ENCODE data around the gene QSOX1. TPM values are rescaled to one million over a fixed set of nuclear protein-coding genes. Genes with fewer than 3 reads are reported as not detected.
"Not testable (repeated sequence)": the region's sequence is repeated elsewhere in the genome, so short reads cannot be mapped to it uniquely, and the experiment has no call there.

The QSOX1 gene
- total RNA-seq, 4 donors from 2014 or later, result 109 to 124 (median 119) TPM

DNA sequence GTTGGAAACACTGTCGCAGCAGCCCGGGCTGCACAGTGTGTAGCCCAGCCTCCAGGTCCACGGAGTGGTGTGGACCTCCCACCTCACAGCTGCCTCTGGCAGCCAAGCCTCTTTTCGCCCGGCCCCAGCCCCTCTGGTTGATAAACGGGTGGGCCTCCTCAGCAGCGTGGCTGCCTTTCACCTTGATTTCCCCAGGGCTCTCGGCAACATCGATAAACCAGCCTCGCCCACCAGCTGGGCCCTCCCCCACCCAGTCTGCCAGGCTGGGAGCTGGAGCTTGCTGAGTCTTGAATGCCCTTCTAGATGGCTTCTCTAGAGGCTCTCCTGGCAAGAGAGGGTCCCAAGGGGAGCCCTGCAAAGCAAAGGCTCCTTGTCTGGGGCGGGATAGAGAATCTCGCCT is 44.3 kb downstream of the QSOX1 start:
- H3K4me1 ChIP-seq, result peaks cover 0 to 2% (median under 1%) of the 10 kb centered on the region in 4 donors
- DNase-seq, result no peak
- peaks cover 0 to 6% (median 0%) of the 10 kb centered on the region in 4 donors for H3K36me3 ChIP-seq
- H3K27me3 ChIP-seq, result no peaks in the 10 kb centered on the region
- in situ Hi-C loops (cut with MboI; ENCODE audit: low pct_ligation_motif_present in 1 of 4, low pct_unique_long_range_greater_than_20kb in 1 of 4, low sequenced_read_pairs in 3 of 4), result no loop called here
- H3K27ac ChIP-seq, result no peak overlapping the region
- H3K4me3 ChIP-seq, result no peak overlapping the region
- no peaks in the 10 kb centered on the region for H3K9me3 ChIP-seq
- no peak for TF ChIP-seq EP300 (IDR thresholded peaks at IDR 0.05; ENCODE audit: low read depth)
- TF ChIP-seq CTCF (IDR thresholded peaks at IDR 0.05), result no peak
- no peak for TF ChIP-seq POLR2A (IDR thresholded peaks at IDR 0.05)
- TF ChIP-seq POLR2AphosphoS5 (IDR thresholded peaks at IDR 0.05), result no peak
- WGBS, 2 donors (ENCODE audit: low coverage in 1 of 2), result 97% methylated on average over 12 of the region's 12 CpGs; no CpG with 5 or more reads in 1 of the 2 donors
- intact Hi-C loops (cut with DNase I; ENCODE audit: low total_unique reads), result no loop called here

DNA sequence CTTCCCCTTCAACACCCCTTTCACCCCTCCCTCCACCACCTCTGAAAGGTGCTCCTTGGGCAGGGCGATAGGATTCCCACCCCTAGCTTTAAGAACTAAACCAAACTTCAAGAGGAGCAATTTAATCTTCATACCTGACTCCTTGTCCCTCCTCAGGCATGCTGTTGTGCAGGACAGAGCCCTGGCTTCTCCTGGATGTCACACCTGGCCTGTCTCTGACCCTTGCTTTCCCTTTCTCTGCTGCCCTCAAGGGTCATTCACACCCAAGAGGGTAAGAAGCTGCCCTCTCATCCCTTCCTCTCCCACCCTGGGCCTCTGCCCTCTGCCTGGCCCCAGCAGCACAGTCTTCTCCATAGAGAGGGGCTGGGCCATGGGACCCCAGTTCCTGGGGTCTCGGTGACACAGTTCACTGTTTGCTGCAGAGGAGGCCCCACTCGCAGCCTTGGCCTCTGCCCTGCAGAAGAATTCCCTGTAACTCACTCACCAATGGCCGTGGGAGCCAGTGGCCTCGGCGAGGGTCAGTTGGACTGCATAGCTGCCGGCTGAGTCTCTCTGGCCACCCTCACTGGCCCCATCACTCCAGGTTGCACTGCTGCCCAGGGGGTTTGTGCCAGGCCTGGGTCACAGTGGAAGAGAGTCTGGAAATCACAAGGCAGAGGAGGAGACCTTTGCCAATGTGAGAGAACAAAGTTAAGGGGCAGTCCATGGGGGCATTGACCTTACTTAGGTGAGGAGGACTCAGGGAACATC is 47.0 kb downstream of the QSOX1 start:
- no peaks in the 10 kb centered on the region for H3K9me3 ChIP-seq
- in situ Hi-C loops (cut with MboI; ENCODE audit: low pct_ligation_motif_present in 1 of 4, low pct_unique_long_range_greater_than_20kb in 1 of 4, low sequenced_read_pairs in 3 of 4), result no loop called here
- H3K27me3 ChIP-seq, result no peaks in the 10 kb centered on the region
- H3K36me3 ChIP-seq, result peaks cover 0 to under 1% (median 0%) of the 10 kb centered on the region in 4 donors
- H3K4me3 ChIP-seq, result no peak overlapping the region
- no peak overlapping the region for H3K27ac ChIP-seq
- TF ChIP-seq POLR2A (IDR thresholded peaks at IDR 0.05), result no peak
- no peak for TF ChIP-seq POLR2AphosphoS5 (IDR thresholded peaks at IDR 0.05)
- TF ChIP-seq CTCF (IDR thresholded peaks at IDR 0.05), result no peak
- no peak for TF ChIP-seq EP300 (IDR thresholded peaks at IDR 0.05; ENCODE audit: low read depth)
- 93% methylated on average over 7 of the region's 7 CpGs; no CpG with 5 or more reads in 1 of the 2 donors for WGBS, 2 donors (ENCODE audit: low coverage in 1 of 2)
- DNase-seq, result no peak
- H3K4me1 ChIP-seq, result no peaks in the 10 kb centered on the region
- intact Hi-C loops (cut with DNase I; ENCODE audit: low total_unique reads), result no loop called here

GRCh38 chr1:180202588-180202987 is 47.9 kb downstream of the QSOX1 start:
- WGBS, 2 donors (ENCODE audit: low coverage in 1 of 2), result 81 to 89% methylated on average over 3 to 5 of the region's 5 CpGs
- H3K27ac ChIP-seq; in situ Hi-C loops (cut with MboI; ENCODE audit: low pct_ligation_motif_present in 1 of 4, low pct_unique_long_range_greater_than_20kb in 1 of 4, low sequenced_read_pairs in 3 of 4); H3K4me1 ChIP-seq; intact Hi-C loops (cut with DNase I; ENCODE audit: low total_unique reads); H3K27me3 ChIP-seq; H3K36me3 ChIP-seq; H3K9me3 ChIP-seq; DNase-seq; H3K4me3 ChIP-seq: not testable (repeated sequence)

DNA sequence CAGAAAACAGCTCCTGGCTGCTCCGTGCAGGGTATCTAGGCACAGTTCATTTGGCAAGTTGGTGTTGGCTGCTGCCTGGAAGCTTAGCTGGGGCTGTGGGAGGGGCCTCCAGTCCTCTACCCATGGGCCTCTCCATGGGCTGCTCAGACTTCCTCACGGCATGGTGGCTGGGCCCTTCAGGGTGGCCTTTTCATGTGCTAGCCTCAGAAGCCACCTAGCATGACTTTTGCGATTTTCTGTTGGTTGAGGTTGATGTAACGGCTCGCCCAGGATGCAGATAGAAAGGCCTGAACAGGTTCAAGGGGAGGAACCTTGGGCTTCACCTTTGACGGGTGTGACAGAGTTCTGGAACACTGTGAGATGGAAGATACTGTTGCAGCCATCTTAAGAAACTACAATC is 49.6 kb downstream of the QSOX1 start:
- 85 to 96% methylated on average over 4 to 6 of the region's 6 CpGs for WGBS, 2 donors (ENCODE audit: low coverage in 1 of 2)
- intact Hi-C loops (cut with DNase I; ENCODE audit: low total_unique reads), result no loop called here
- H3K36me3 ChIP-seq, result no peaks in the 10 kb centered on the region
- DNase-seq, result no peak
- no peaks in the 10 kb centered on the region for H3K9me3 ChIP-seq
- H3K27ac ChIP-seq, result no peak overlapping the region
- TF ChIP-seq CTCF (IDR thresholded peaks at IDR 0.05) (no peak), EP300 (IDR thresholded peaks at IDR 0.05; ENCODE audit: low read depth) (no peak), POLR2AphosphoS5 (IDR thresholded peaks at IDR 0.05) (no peak), POLR2A (IDR thresholded peaks at IDR 0.05) (no peak)
- H3K4me3 ChIP-seq, result no peak overlapping the region
- H3K4me1 ChIP-seq, result no peaks in the 10 kb centered on the region
- in situ Hi-C loops (cut with MboI; ENCODE audit: low pct_ligation_motif_present in 1 of 4, low pct_unique_long_range_greater_than_20kb in 1 of 4, low sequenced_read_pairs in 3 of 4), result no loop called here
- H3K27me3 ChIP-seq, result no peaks in the 10 kb centered on the region

DNA sequence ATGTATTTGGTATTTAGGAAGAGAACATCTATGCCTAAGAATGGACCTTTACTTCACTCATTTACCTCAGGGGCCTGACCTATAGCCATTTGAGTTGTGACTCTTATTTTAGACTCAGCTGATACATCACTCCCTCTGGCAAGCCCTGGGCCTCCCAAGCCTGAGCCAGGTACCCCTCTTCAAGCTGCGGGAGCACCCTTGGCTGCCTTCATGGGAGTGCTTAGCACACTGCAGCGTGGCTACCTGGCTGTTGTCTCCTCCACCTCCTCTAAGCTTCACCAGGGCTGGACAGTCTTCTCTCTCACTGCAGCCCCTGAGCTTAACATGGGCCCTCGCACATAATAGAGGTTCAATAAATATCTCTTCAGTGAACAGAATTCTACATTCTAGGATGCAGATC is 51.9 kb downstream of the QSOX1 start:
- in situ Hi-C loops (cut with MboI; ENCODE audit: low pct_ligation_motif_present in 1 of 4, low pct_unique_long_range_greater_than_20kb in 1 of 4, low sequenced_read_pairs in 3 of 4) (no loop called here), intact Hi-C loops (cut with DNase I; ENCODE audit: low total_unique reads) (no loop called here)
- H3K27me3 ChIP-seq, result no peaks in the 10 kb centered on the region
- H3K27ac ChIP-seq, result no peak overlapping the region
- no peak for TF ChIP-seq POLR2AphosphoS5 (IDR thresholded peaks at IDR 0.05)
- no peak for TF ChIP-seq EP300 (IDR thresholded peaks at IDR 0.05; ENCODE audit: low read depth)
- TF ChIP-seq CTCF (IDR thresholded peaks at IDR 0.05), result no peak
- TF ChIP-seq POLR2A (IDR thresholded peaks at IDR 0.05), result no peak
- H3K4me1 ChIP-seq, result no peaks in the 10 kb centered on the region
- H3K9me3 ChIP-seq, result no peaks in the 10 kb centered on the region
- DNase-seq, result no peak
- no peaks in the 10 kb centered on the region for H3K36me3 ChIP-seq
- WGBS, 2 donors (ENCODE audit: low coverage in 1 of 2), result 60 to 87% methylated on average over 1 to 3 of the region's 3 CpGs
- H3K4me3 ChIP-seq, result no peak overlapping the region

All from transverse colon (tissue), 4 donors.